Stomach (tissue), 9 donors: ENCODE data around the gene MT1F. TPM values are rescaled to one million over a fixed set of nuclear protein-coding genes. Genes with fewer than 3 reads are reported as not detected.

Source experiments
- DNase-seq, 2 donors: peaks; one replicate each; pipeline versions ENCODE4 v3.0.0 to v3.0.0-alpha.2; 2013 to 2019
- H3K27ac ChIP-seq, 5 donors: fragments of 200-600 bp in 4 of 5; sonication (generic) in 4 of 5; one replicate each; pipeline ENCODE4 v1.5.1; 2013 to 2019; ENCODE audit warnings: mild to moderate bottlenecking in 1 of 5, moderate library complexity in 1 of 5
- H3K27me3 ChIP-seq, 3 donors: fragments of 200-600 bp; sonication (generic); one replicate each; pipeline ENCODE4 v1.5.1; 2017 to 2019; ENCODE audit warnings: mixed run types in 1 of 3
- H3K36me3 ChIP-seq, 4 donors: fragments of 200-600 bp; sonication (generic); 1 replicate in 3 of 4; 2 replicates in 1 of 4; pipeline ENCODE4 v1.5.1; 2016 to 2019
- H3K4me1 ChIP-seq, 4 donors: fragments of 200-600 bp; sonication (generic); one replicate each; pipeline ENCODE4 v1.5.1; 2016 to 2019
- H3K4me3 ChIP-seq, 4 donors: fragments of 200-600 bp; sonication (generic) in 3 of 4; one replicate each; pipeline ENCODE4 v1.5.1; 2016 to 2019; ENCODE audit warnings: mild to moderate bottlenecking in 1 of 4
- H3K9me3 ChIP-seq, 4 donors: fragments of 200-600 bp; sonication (generic); one replicate each; pipeline ENCODE4 v1.5.1; 2016 to 2019
- EP300 ChIP-seq: sonication (generic); formaldehyde crosslinking; IDR thresholded peaks from one replicate; pipeline ENCODE4 v1.6.1; 2017; ENCODE audit warnings: antibody characterized with exemption
- POLR2A ChIP-seq, 4 donors: fragments of 450-650 bp; IDR thresholded peaks; one replicate each; pipeline ENCODE4 v1.6.1; 2016; ENCODE audit warnings: antibody characterized with exemption in 4 of 4, control low read depth in 2 of 4, mild to moderate bottlenecking in 1 of 4, moderate library complexity in 1 of 4
- POLR2AphosphoS5 ChIP-seq, 3 donors: sonication (generic); formaldehyde crosslinking; IDR thresholded peaks; one replicate each; pipeline ENCODE4 v1.6.1; 2016; ENCODE audit warnings: antibody characterized with exemption in 3 of 3
- WGBS, 5 donors: extraction: QIAGEN DNeasy Blood & Tissue Kit in 3 of 5; methylation state at CpG; one replicate each; pipeline versions ENCODE4 v1.1.5 to v1.1.7; 2013 to 2018; 5-methylcytosine and 5-hydroxymethylcytosine counted together
- intact Hi-C: fragments of 100-400 bp; cut with DNase I; formaldehyde crosslinking; loops from one replicate; pipeline ENCODE4 v1.15.1; 2023; ENCODE audit warnings: low total_unique reads
- polyA plus RNA-seq, 3 donors: library from polyadenylated mRNA; stranded (reverse); fragments of 200-250 nt; gene quantifications; one replicate each; pipeline ENCODE4 v1.2.3, GENCODE V29; 2013
- total RNA-seq, 5 donors: library from RNA; depleted of rRNA; stranded (reverse); fragments of >200 nt; gene quantifications; one replicate each; pipeline versions ENCODE4 v1.1.0 to v1.2.3, GENCODE V29; 2014 to 2016
- TF ChIP-seq, protein P1 (sequence below), 7 experiments: fragments of 450-650 bp in 4 of 7; fragments of 200-600 bp in 3 of 7; sonication (generic) in 3 of 7; IDR thresholded peaks; one replicate each; pipeline ENCODE4 v1.5.1; 2016 to 2019; ENCODE audit warnings: antibody characterized with exemption in 7 of 7, control low read depth in 2 of 7, mild to moderate bottlenecking in 1 of 7
- donor health status: healthy with polysubstance abuse.
- donor health status: Bipolar disorder and iron deficiency.
- donor health status: healthy.

MT1F gene
- total and polyA plus RNA-seq, 8 donors: 7.5 to 225 (median 80.2) TPM; not detected in 2

DNA sequence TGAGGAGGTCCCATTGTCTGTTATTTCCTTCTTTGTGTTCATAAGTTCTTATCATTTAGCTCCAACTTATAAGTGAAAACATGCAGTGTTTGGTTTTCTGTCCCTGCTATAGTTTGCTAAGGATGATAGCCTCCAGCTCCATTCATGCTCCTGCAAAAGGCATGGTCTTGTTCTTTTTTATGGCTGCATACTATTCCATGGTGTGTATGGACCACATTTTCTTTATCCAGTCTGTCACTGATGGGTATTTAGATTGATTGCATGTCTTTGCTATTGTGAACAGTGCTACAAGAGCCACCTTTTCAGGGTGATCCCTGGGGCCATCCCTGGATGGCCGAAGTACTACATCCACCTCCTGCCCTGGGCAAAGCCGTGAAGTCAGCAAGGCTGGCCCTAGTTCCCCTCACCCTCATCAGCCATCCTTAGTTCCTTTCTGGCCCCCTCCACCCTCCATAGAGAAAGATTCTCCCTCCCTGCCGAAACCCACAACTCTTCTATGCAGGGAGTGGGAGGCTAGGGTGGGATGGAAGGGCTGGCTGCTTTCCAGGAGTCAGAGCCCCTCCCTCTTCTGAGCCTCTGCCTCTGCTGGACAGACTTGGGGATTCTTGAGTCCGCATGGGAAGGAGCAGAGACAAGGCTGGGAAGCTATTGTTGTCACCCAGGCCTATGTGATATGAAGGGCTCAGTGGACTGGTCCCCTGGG lies 32.8 kb downstream of the MT1F start:
- no peak overlapping the region for H3K4me3 ChIP-seq
- no peaks in the 10 kb centered on the region for H3K27me3 ChIP-seq
- TF ChIP-seq, protein P1, sequence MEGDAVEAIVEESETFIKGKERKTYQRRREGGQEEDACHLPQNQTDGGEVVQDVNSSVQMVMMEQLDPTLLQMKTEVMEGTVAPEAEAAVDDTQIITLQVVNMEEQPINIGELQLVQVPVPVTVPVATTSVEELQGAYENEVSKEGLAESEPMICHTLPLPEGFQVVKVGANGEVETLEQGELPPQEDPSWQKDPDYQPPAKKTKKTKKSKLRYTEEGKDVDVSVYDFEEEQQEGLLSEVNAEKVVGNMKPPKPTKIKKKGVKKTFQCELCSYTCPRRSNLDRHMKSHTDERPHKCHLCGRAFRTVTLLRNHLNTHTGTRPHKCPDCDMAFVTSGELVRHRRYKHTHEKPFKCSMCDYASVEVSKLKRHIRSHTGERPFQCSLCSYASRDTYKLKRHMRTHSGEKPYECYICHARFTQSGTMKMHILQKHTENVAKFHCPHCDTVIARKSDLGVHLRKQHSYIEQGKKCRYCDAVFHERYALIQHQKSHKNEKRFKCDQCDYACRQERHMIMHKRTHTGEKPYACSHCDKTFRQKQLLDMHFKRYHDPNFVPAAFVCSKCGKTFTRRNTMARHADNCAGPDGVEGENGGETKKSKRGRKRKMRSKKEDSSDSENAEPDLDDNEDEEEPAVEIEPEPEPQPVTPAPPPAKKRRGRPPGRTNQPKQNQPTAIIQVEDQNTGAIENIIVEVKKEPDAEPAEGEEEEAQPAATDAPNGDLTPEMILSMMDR (IDR thresholded peaks at IDR 0.05): no peak
- TF ChIP-seq POLR2A (IDR thresholded peaks at IDR 0.05) (no peak), POLR2AphosphoS5 (IDR thresholded peaks at IDR 0.05) (no peak), EP300 (no peak)
- no peak for DNase-seq
- WGBS, 5 donors: 67 to 96% (median 86%) methylated on average over 4 of the region's 4 CpGs
- no peak overlapping the region for H3K27ac ChIP-seq
- peaks cover 0 to 11% (median 0%) of the 10 kb centered on the region in 4 donors for H3K9me3 ChIP-seq
- H3K4me1 ChIP-seq: peaks cover 0 to 5% (median 2%) of the 10 kb centered on the region in 4 donors
- intact Hi-C loops: no loop called here
- peaks cover 0 to 11% (median 0%) of the 10 kb centered on the region in 4 donors for H3K36me3 ChIP-seq

DNA sequence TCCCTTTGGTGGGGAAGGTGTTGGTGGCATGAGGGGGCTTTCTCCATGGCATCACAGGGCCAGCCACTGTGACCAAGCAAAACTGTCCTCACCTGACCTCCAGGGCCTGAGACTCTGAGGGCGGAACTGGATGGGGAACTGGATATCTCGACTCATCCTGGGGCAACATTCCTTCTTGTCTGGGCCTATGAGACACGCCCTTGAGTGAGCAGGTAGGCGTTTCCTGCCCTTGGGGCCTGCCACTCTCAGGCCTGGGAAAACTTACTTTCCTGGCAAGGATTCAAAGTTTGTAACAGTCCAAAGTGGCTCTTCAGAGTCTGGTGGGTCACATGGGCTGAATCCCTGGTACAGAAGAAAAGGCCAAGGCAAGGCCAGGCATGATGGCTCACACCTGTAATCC lies 34.1 kb downstream of the MT1F start:
- WGBS, 5 donors: 23 to 81% (median 40%) methylated on average over 4 of the region's 4 CpGs
- Histone ChIP-seq H3K4me3 (no peak overlapping the region), H3K4me1 (peaks cover 0 to 5% (median 2%) of the 10 kb centered on the region in 4 donors), H3K36me3 (peaks cover 0 to 1% (median 0%) of the 10 kb centered on the region in 4 donors), H3K27ac (no peak overlapping the region), H3K27me3 (no peaks in the 10 kb centered on the region), H3K9me3 (peaks cover 0 to 3% (median 0%) of the 10 kb centered on the region in 4 donors)
- intact Hi-C loops: no loop called here
- TF ChIP-seq POLR2A (IDR thresholded peaks at IDR 0.05) (no peak), EP300 (no peak), POLR2AphosphoS5 (IDR thresholded peaks at IDR 0.05) (no peak)
- TF ChIP-seq, protein P1 (IDR thresholded peaks at IDR 0.05): no peak
- peak in 1 of 2 donors; percentile 78 for DNase-seq

DNA sequence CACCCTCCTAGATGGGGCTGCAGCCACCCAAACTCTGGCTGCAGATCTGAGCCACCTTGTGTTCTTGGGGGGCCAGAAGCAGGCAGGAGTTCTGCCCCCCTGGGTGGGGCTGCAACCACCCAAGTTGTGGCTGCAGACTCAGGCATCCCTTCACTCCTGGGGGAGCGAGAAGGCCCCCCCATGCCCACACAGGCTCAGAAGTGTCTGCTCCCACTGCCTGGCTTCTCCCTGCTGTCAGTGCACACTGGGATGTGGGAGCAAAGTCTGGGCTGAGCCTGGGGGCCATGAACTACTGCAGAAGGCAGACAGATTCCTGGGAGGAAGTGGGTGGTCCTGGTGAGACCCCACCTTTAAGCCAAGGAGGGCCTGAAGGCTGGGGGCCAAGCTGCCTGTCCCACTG lies 37.5 kb downstream of the MT1F start:
- no peaks in the 10 kb centered on the region for H3K36me3 ChIP-seq
- no peak for DNase-seq
- H3K27ac ChIP-seq: no peak overlapping the region
- H3K4me3 ChIP-seq: no peak overlapping the region
- intact Hi-C loops: no loop called here
- no peak for TF ChIP-seq EP300
- no peak for TF ChIP-seq POLR2A (IDR thresholded peaks at IDR 0.05)
- TF ChIP-seq POLR2AphosphoS5 (IDR thresholded peaks at IDR 0.05): no peak
- TF ChIP-seq, protein P1 (IDR thresholded peaks at IDR 0.05): no peak
- H3K9me3 ChIP-seq: peaks cover 0 to 7% (median 0%) of the 10 kb centered on the region in 4 donors
- 17 to 92% (median 71%) methylated on average over 1 of the region's 1 CpG; no CpG with 5 or more reads in 1 of the 5 donors for WGBS, 5 donors
- H3K27me3 ChIP-seq: no peaks in the 10 kb centered on the region
- peaks cover 0 to 4% (median 0%) of the 10 kb centered on the region in 4 donors for H3K4me1 ChIP-seq

DNA sequence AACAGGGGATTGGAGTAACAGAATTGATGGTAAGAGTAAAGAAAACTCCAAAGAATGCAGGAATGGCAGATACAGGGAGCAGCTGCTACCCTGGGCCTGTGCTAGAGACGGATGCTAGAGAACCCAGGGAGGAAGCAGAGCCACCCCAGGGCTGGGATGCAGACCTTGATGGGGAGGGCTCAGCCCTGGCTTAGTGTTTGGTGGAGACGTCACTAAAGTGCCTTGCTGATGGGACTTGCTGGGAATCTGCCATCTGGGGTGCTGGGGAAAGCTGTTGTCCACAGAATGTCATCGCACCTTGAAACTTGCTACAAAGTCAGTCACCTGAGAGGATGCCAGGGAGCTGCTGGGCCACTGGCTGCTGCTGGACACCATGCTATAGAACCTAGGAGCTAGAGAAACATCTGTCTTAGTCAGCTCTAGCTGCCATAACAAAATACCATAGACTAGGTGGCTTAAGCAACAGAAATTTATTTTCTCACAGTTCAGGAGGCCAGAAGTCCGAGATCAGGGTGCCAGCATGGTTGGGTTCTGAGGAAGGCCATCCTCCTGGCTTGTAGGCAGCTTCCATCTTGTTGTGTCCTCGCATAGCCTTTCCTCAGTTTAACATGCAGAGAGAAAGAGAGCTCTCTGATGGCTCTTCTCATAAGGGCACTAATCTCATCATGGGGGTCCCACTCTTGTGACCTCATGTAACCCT lies 39.8 kb downstream of the MT1F start:
- no peaks in the 10 kb centered on the region for H3K36me3 ChIP-seq
- WGBS, 5 donors: 76 to 89% (median 87%) methylated on average over 5 of the region's 5 CpGs
- no peaks in the 10 kb centered on the region for H3K27me3 ChIP-seq
- intact Hi-C loops: no loop called here
- H3K9me3 ChIP-seq: peaks cover 0 to 7% (median 0%) of the 10 kb centered on the region in 4 donors
- no peak overlapping the region for H3K27ac ChIP-seq
- H3K4me1 ChIP-seq: peaks cover 0 to 7% (median 4%) of the 10 kb centered on the region in 4 donors
- no peak for TF ChIP-seq POLR2A (IDR thresholded peaks at IDR 0.05)
- TF ChIP-seq, protein P1 (IDR thresholded peaks at IDR 0.05): no peak
- TF ChIP-seq EP300: no peak
- no peak for TF ChIP-seq POLR2AphosphoS5 (IDR thresholded peaks at IDR 0.05)
- no peak overlapping the region for H3K4me3 ChIP-seq
- DNase-seq: no peak
